NCI-H128 (cell line): ENCODE measurements around the gene AGBL1.
A peak's percentile ranks its signal among the peaks of the same experiment; 100 is the strongest.
"Not testable (repeated sequence)": the region's sequence is repeated elsewhere in the genome, so short reads cannot be mapped to it uniquely, and the experiment has no call there.

Experiments
- DNase-seq: peaks from one replicate; lab custom pipeline; 2025; ENCODE audit not compliant: unreplicated experiment; lab: John Stamatoyannopoulos, UW

The AGBL1 gene

GRCh38 chr15:86082619-86083380 is 3.1 kb downstream of the AGBL1 start:
- peak; percentile 39 for DNase-seq

GRCh38 chr15:86087808-86088207 is 8.1 kb downstream of the AGBL1 start:
- no peak for DNase-seq

GRCh38 chr15:86089422-86089821 is 9.8 kb downstream of the AGBL1 start:
- no peak for DNase-seq

GRCh38 chr15:86101818-86102217 is 22.1 kb downstream of the AGBL1 start:
- DNase-seq, result no peak

GRCh38 chr15:86103825-86104224 is 24.2 kb downstream of the AGBL1 start:
- DNase-seq, result no peak

GRCh38 chr15:86106306-86106705 is 26.6 kb downstream of the AGBL1 start:
- DNase-seq, result no peak

GRCh38 chr15:86115145-86115801 is 35.6 kb downstream of the AGBL1 start:
- no peak for DNase-seq

GRCh38 chr15:86121568-86122225 is 42.0 kb downstream of the AGBL1 start:
- no peak for DNase-seq

- not testable (repeated sequence) for DNase-seq
These were observed 43.2 kb downstream of the AGBL1 start for GRCh38 chr15:86122691-86123391.

GRCh38 chr15:86125775-86126174 is 46.1 kb downstream of the AGBL1 start:
- no peak for DNase-seq

- DNase-seq, result no peak
These were observed 47.9 kb downstream of the AGBL1 start for GRCh38 chr15:86127547-86127946.

GRCh38 chr15:86135041-86135440 is 55.4 kb downstream of the AGBL1 start:
- no peak for DNase-seq

GRCh38 chr15:86136861-86137260 is 57.2 kb downstream of the AGBL1 start:
- DNase-seq, result no peak

GRCh38 chr15:86138798-86139197 is 59.1 kb downstream of the AGBL1 start:
- DNase-seq, result no peak

GRCh38 chr15:86139828-86140227 is 60.2 kb downstream of the AGBL1 start:
- no peak for DNase-seq

GRCh38 chr15:86154705-86155104 is 75.0 kb downstream of the AGBL1 start:
- DNase-seq, result no peak

- no peak for DNase-seq
These were observed 75.9 kb downstream of the AGBL1 start for GRCh38 chr15:86155551-86155950.

- no peak for DNase-seq
These were observed 78.1 kb downstream of the AGBL1 start for GRCh38 chr15:86157606-86158293.

GRCh38 chr15:86159468-86159867 is 79.8 kb downstream of the AGBL1 start:
- DNase-seq, result no peak

- no peak for DNase-seq
These were observed 81.6 kb downstream of the AGBL1 start for GRCh38 chr15:86161250-86161649.

- no peak for DNase-seq
These were observed 82.5 kb downstream of the AGBL1 start for GRCh38 chr15:86162172-86162591.
